HG02981 (cell line): ENCODE results near the gene SLC16A9.
A peak's percentile ranks its signal among the peaks of the same experiment; 100 is the strongest.
"Not testable (repeated sequence)": the region's sequence is repeated elsewhere in the genome, so short reads cannot be mapped to it uniquely, and the experiment has no call there.

Source experiments
- ATAC-seq: cut with Tn5 transposase; IDR thresholded peaks from one replicate; pipeline ENCODE4 v1.9.1; 2021; ENCODE audit warnings: mild to moderate bottlenecking, moderate library complexity; ENCODE audit not compliant: unreplicated experiment

SLC16A9 gene

DNA sequence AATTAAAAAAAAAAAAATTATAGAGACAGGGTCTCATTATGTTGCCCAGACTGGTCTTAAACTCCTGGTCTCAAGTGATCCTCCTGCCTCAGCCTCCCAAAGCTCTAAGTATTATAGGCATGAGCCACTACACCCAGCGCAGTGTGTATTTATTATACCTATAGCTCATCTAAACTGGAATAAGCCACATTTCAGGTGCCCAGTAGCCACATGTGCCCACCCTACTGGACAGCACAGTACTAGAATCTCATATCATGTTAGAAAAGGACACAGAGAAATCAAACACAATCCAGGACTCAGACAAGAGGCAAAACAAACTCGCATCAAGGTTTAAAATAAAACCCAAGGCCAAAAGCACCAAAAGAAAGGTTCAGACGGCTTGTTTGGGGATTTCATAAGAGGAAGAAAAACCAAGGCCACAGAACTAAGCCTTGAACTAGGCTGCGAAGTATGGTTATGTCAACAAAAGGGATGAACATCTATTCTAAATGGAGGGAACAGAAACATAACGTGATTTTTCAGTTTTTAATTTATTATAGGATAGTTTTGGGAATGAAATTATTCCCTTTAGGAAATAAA, 32.3 kb downstream of the SLC16A9 start:
- no peak for ATAC-seq

DNA sequence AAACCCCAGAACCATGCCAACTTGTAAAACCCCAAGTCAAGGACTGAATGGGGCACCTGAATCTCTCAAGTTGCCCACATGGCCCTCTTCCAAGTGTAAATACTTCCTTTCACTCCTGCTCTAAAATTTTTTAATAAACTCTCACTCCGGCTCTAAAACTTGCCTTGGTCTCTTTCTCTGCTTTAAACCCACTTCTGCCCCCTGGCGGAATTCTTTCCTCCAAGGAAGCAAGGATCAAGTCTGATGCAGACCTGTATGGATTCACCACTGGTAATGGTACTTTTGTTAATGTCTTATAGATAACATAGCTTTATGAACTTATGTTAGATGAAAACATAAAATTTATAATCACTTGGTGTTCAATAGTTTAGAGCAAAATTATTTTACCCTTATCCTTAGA, 33.8 kb downstream of the SLC16A9 start:
- no peak for ATAC-seq

DNA sequence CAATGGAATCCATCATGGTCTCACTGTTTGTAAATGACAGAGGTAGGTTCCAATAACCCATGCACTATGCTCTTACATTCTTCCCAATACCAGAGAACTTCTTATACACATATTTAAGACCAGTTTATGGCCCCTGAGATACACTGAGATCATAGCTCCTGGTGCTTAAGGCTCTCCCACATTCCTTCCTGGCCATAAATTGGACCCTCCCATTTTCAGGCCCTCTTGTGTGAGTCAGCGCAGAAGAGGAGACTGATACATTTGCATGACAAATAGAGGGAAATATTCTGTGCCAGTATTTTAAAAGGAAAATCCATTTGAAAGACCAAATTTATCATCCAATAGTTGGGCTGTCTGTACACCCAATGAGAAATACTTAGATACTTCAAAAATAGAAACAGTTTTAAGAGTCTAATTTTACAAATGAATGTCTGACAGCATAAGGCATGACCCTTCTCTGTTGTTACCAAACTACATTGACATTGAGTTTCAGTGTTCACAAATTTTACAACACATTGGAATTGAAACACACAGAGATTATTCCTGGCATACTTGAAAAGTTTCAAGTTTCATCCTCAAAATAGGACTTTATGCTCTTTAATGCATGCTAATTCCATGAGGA, 35.3 kb downstream of the SLC16A9 start:
- no peak for ATAC-seq

DNA sequence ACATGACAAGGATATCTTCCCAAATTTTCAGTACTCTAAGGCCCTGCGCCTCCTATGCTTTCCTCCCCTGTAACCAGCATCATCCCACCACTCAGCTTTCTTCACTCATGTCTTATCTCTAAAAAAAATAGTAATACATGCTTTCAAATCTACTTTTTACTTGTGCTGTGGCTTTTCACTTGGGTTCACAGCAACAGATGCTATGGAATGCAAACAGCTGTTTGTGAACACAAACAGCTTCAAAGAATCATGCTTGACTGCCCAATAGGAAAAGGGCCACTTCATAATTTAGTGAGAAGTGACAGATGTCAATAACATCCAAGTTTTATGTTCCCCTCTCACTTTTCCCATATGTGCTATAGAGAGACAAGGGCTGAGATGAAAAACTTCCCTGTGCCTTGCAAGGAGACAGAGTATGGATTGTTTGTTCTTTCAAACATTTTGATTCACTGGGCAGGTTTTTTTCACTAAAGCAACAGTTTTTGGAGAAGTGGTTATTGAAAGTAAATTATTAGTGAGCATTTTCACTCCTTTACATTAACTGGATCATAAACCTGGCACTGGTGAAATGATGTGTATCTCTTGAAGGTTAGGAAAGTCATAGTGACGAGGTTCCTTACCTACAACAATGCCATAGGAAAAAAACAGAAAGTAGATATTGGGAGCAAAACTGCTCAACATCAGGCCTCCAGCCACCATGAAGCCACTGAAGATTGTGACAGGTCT, 37.3 kb downstream of the SLC16A9 start:
- peak; percentile 45 for ATAC-seq

DNA sequence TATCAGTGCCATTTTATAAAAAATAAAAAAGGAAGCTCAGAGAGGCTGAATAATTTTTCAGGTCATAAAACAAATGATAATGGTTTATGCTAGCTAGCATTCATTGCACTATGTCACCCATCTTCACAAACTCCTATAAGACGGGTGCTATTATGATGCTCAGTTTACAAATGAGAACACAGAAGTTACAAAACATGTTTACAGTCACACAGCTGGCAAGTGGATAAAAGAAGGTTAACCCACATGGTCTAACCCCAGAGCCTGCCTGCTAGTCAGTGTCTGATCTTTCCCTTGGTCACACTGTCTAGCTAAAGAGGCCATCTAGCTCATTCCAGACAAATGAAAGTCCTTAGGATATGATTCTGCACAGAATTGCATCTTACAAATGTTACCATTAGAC, 39.4 kb downstream of the SLC16A9 start:
- no peak for ATAC-seq

DNA sequence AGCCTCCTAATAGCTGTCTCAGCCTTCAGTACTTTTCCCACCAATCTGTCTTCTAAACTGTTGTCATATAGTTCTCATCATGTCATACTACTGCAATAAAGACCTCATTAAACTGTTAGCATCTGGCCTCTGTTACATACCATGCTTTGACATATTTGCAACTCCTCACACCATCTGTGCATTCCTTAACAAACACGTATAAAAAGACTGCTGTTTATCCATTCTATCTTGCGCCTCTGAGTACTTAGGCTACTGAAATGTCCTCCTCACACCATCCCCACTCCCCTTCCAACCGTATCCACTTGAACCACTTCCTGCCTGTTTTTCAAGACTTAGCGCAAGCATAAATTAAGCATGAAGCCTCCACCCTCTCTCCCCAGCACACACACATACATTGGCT, 41.6 kb downstream of the SLC16A9 start:
- ATAC-seq = no peak

DNA sequence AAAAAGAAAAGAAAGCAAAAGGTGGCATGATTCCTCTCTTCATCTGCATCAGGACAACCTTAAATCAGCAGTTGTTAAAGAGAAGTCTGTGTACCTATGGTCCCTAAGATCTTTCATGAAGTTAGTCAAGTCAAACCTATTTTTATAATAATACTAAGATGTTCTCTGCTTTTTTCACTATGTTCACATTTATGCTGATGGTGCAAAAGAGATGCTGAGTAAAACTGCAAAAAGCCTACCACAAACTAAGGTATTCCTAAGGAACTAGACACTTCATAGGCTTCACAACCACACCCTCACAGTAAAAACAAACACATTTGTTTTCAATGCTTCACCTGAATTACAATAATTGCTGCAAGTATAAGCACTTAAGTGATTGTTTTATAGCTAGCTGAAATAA, 43.3 kb downstream of the SLC16A9 start:
- no peak for ATAC-seq

DNA sequence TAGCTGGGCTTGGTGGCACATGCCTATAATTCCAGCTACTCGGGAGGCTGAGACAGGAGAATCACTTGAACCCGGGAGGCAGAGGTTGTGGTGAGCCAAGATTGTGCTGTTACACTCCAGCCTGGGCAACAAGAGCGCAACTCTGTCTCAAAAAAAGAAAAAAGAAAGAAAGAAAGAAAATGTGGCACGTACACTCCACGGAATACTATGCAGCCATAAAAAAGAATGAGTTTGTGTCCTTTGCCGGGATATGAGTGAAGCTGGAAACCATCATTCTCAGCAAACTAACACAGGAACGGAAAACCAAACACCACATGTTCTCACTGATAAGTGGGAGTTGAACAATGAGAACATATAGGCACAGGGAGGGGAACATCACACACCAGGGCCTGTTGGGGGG, 46.4 kb downstream of the SLC16A9 start:
- ATAC-seq = not testable (repeated sequence)

DNA sequence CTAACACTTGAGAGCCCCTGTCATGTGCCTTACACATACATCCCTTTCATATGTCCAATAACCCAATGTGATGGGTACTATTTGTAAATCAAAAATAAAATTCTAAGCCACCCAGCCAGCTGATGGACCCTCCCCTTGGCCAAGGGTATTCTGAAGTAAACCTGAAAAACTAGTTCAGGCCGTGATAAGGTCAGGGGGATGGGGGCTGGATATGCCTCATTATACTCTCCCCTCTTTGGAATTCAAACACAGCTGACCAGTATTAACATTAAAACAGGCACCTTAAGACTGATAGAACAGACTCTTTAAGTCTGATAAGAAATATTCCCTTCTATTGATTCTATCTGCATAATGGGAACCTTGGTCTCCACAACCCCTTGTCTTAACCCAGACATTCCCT, 51.9 kb downstream of the SLC16A9 start:
- ATAC-seq = no peak

DNA sequence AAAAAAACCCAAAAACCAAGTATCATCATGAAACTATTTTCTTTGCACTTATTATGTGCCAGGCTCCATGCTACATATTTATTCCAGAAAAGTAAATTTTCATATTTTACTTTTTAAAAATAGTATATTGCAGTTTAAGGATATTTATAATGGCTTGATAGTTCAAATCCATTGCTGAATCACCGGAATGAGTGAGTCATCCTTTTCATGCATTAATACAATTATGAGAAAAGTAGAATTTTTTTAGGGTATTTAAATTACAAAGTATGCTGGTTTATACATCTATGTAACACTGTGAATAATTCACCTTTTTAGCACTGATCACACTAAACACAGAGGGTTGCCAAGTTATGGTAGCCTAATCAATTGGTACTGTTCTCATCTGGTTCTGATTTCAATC, 54.3 kb downstream of the SLC16A9 start:
- no peak for ATAC-seq

DNA sequence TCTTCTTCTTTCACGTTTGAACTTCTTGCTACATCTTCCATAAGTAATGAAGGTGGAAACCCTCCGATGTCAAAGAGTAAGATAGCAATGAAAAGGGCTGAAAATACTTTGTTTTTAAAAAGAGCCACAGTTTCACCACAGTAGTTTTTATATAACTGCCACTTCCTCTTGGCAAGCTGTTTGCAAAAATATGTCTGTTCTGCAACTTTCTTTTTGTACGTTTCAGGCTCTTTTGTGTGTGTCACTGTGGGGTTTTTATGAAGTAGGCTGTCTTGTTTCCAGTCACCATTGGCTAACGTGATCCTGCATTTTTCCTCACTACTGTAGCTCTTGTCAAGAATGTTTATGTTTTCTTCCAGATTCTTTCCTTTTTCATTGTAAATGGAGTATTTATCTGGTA, 55.6 kb downstream of the SLC16A9 start:
- no peak for ATAC-seq

DNA sequence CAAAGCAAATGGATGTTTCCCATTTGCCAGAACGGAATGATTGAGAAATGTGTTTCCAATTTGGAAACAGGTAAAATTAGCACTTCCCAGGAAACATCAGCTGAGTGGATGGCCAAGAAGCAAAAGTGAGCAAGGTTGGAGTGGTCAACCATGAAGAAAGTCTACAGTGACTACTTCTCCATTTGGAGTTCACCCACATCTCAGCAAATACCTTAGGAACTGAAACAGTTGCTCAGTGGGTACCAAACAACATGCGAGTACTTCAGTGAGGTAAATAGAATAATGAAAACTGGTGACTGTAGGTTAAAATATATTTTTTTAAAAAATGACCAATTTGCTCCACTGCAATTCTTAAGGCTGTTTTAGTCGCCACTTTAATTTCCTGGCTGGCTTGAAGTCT, 57.7 kb downstream of the SLC16A9 start:
- no peak for ATAC-seq

DNA sequence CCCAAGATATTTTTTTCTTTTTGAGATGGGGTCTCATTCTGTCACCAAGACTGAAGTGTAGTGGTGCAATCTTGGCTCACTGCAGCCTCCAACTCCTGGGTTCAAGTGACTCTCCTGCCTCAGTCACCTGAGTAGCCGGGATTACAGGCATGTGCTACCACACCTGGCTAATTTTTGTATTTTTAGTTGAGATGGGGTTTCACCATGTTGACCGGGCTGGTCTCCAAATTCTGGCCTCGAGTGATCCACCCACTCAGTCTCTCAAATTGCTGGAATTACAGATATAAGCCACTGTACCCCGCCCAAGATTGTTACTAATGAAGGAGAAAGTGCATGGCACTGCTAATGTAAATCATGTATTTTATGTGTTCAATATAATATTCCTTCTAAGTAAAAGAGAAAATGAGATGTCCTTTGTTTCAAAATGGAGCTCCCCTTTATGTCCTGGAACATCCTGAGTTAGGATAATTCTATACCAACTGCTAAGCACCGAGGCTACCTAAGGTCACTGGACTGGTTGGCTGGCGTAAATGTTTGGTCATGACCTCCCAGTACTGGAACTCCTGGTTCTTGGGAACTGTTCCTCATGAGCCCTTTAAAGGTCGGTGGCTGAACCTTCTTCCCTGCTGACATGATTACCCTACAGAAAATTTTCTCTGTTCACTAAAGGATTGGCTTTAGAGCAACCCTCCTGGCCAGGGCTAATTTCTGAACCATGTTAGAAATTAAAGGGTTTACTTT, 59.9 kb downstream of the SLC16A9 start:
- ATAC-seq = no peak

DNA sequence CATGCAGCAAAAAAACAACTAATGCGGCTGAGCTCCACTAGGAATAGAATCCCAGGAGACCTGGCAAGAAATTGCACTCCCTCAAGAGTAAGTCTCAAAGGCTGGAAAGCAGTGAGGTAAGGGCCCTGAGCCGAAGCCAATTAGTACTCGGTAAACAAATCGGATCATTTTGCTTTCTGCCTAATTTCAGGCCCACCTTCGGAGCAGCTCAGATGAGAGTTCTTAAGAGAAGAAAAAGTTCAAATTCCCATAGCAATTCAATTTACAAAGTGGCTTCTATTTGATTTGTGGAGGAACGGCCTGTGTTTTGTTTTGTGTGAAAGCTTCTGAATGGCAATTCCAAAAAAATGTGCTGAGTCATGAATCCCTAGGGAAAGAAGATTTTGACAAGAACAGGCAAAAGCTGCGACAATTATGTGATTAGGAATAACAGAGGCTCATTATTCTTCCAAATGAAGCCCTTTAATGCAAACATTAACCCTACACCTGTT, 60.9 kb downstream of the SLC16A9 start:
- ATAC-seq = no peak

DNA sequence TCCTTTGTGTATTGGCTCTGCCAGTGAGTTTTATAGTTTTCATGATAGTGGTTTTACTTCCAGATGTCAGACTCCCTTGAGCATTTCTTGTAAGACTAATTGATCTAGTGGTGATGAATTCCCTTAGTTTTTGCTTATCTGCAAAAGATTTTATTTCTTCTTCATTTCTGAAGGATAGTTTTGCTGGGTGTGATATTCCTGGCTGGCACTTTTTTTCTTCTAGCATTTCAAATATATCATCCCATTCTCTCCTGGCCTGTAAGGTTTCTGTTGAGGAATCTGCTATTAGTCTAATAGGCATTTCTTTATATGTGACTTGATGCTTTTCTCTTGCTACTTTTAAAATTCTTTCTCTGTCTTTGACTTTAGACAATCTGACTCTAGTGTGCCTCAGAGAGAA, 64.8 kb downstream of the SLC16A9 start:
- ATAC-seq = no peak

DNA sequence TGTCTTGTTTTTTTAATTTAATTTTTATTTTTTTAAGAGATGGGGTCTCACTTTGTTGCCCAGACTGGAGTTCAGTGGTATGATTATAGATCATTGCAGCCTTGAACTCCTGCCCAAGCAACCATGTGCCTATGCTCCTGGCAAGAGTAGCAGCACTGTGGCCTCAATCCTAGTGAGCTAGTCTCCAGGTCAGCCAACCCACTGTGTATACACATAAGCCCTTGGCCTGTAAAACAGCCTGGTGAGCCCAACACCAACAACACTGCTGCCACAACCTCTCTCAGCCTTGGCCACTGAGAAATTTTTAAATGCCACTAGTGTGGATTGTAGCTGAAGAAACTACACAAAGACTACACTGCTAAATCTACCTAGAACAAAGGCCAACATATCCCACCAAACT, 68.0 kb downstream of the SLC16A9 start:
- ATAC-seq = not testable (repeated sequence)

DNA sequence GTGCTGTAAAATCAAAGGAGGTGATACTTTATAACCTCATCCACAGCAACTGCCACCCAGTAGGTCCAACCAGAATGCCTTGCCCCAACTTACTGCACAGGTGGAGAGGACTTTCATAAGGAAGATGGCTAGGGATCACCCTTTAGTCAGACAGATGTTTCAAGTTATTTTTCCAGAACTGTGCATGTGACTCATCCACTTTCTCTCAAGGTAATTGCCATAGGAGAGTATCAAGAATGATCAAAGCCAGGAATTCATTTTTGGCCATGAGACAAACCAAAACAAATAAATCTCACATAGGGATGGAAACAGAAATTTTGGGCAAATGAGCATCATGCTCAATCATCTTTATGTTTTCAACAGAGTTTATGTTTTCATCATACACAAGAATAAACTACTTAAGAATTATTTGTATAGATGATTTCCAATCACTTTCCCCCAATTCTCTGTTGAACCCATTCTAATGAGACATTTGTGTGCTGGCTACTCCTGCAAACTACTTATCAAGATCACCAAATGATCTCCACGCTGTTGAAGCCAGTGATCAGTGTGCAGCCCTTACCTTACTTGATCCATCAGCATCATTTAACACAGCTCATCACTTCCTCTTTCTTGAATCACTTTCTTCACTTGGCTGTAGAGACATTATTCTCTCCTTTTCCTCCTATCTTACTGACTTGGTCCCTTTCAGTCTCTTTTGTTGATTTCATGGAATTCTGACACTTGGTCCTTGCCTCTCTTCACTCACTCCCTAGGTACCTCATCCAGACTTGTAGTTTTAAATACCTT, 74.0 kb downstream of the SLC16A9 start:
- no peak for ATAC-seq

DNA sequence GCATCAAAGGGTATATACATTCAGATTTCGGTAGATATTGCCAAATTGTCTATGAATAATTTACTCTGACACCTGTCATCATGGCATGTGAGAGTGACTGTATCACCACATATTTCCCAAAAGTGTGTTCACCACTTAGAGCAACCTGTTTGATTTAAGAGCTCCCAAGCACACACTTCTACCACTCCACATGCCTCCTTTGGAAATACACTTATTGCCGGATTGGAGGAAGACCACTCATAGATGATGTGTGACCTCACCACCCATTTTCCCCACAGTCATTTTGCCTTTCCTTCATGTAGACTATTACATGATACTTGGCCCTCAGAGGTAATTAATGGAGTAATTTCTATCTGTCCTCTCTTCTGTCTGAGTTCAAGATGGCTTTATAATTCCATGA, 75.5 kb downstream of the SLC16A9 start:
- ATAC-seq = no peak

DNA sequence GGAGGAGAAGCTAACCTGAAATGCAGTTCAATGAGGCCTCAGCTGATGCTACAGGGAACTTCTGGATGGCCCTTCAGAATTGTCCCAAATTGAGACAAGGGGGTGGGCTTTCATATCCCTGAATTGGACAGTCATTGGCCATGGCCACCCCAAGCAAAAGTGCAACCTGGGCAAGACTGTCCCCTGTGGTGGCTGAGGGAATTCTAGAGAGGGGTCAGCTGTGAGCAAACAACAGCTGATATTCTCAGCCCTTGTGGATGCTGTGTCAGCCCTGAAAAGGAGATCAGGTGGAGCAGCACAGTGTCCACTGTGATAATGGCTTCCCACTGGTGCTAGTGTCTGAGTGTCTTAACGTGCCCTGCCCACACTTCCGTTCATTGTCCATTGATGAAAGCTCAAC, 76.6 kb downstream of the SLC16A9 start:
- no peak for ATAC-seq

DNA sequence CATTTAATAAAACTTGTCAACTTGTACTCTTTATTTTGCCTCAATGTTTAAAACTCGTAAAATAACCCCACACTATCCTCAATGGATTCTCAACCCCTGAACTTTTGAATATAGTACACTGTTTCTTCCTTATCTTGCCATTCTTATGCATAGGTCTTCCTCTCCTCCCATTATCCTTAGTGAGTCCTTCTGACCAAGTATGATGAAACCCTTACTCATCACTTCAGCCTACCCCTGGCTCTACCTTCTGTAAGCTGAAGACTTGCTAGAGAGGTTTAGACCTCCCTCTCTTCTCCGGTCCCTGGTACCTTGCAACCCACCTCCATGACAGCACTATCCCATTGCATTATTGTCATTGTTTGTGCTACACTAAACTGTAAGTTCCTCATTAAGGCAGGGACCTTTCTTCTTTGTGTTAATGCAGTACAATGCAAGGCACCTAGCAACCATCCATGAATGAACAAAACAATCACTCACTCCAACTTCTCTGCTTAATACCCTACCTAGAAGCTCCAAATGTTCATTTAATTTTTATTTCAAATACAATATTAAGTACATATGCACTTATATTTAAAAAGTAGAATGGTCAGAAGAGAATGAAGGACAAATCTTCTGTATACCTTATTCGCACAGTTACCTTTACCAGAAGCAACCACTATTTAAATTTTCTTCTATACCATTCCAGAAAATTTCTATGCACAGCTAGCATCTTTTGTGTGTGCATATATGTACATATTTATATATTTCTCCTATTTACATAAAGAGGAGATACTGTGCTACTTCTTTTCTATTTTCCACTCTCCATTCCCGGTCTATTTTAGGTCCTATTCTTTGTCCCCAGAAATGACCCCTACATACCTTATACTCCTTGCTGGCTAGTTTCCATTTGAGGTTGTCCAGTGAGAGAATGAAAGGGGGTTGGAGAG, 77.5 kb downstream of the SLC16A9 start:
- ATAC-seq = no peak
